Measurements from ENCODE around the gene F10.
"Not testable (repeated sequence)": the region's sequence is repeated elsewhere in the genome, so short reads cannot be mapped to it uniquely, and the experiment has no call there.

F10 gene

GRCh38 chr13:113077953-113078901 is 44.4 kb upstream of the F10 start:
- no peak overlapping the region for H3K27ac ChIP-seq
- TF ChIP-seq ZFX (IDR thresholded peaks at IDR 0.05): no peak
- no peak for TF ChIP-seq CTCF (conservative IDR thresholded peaks at IDR 0.05)

- no peak overlapping the region for H3K27ac ChIP-seq
- TF ChIP-seq ZFX (IDR thresholded peaks at IDR 0.05): no peak
- no peak for TF ChIP-seq CTCF (conservative IDR thresholded peaks at IDR 0.05)
Observed at GRCh38 chr13:113078902-113079780, 43.5 kb upstream of the F10 start.

GRCh38 chr13:113079781-113080080 is 42.9 kb upstream of the F10 start:
- H3K27ac ChIP-seq: not testable (repeated sequence)

- no peak overlapping the region for H3K27ac ChIP-seq
- TF ChIP-seq CTCF (conservative IDR thresholded peaks at IDR 0.05) (no peak), ZFX (IDR thresholded peaks at IDR 0.05) (no peak)
Observed at GRCh38 chr13:113080361-113080831, 42.2 kb upstream of the F10 start.

- TF ChIP-seq ZFX (IDR thresholded peaks at IDR 0.05) (no peak), CTCF (conservative IDR thresholded peaks at IDR 0.05) (no peak)
Observed at GRCh38 chr13:113080901-113081521, 41.6 kb upstream of the F10 start.

GRCh38 chr13:113082198-113083021 is 40.2 kb upstream of the F10 start:
- no peak overlapping the region for H3K27ac ChIP-seq
- TF ChIP-seq CTCF (conservative IDR thresholded peaks at IDR 0.05) (no peak), ZFX (IDR thresholded peaks at IDR 0.05) (no peak)

More at GRCh38 chr13:113080901-113081521, 41.6 kb upstream of the F10 start:
- no peak overlapping the region for H3K27ac ChIP-seq

GRCh38 chr13:113083022-113083373 is 39.6 kb upstream of the F10 start:
- peak overlapping the region; percentile 27 for H3K27ac ChIP-seq
- TF ChIP-seq CTCF (conservative IDR thresholded peaks at IDR 0.05): no peak
- no peak for TF ChIP-seq ZFX (IDR thresholded peaks at IDR 0.05)

Data from C4-2B (cell line).